Immature natural killer cell (primary cell): Measurements from ENCODE around the gene C19orf47. TPM values are rescaled to one million over a fixed set of nuclear protein-coding genes. Genes with fewer than 3 reads are reported as not detected.

Experiments used
- DNase-seq, 3 donors: peaks; one replicate each; pipeline ENCODE4 v3.0.0; 2022; ENCODE audit warnings: mixed read lengths in 1 of 3
- H3K27ac Mint-ChIP-seq, 6 donors: one replicate each; pipeline ENCODE4 v1.8.0; 2020; ENCODE audit warnings: mixed read lengths in 6 of 6, mild to moderate bottlenecking in 5 of 6, inconsistent platforms in 4 of 6, moderate library complexity in 3 of 6
- H3K27me3 Mint-ChIP-seq, 3 donors: one replicate each; pipeline ENCODE4 v1.8.0; 2020 to 2021; ENCODE audit warnings: low read depth in 3 of 3, mild to moderate bottlenecking in 3 of 3, mixed read lengths in 3 of 3, moderate library complexity in 3 of 3, inconsistent platforms in 1 of 3
- H3K36me3 Mint-ChIP-seq, 3 donors: one replicate each; pipeline ENCODE4 v1.8.0; 2020; ENCODE audit warnings: mixed read lengths in 3 of 3, inconsistent platforms in 2 of 3, mild to moderate bottlenecking in 2 of 3
- H3K4me1 Mint-ChIP-seq, 2 donors: one replicate each; pipeline ENCODE4 v1.8.0; 2020; ENCODE audit warnings: inconsistent platforms in 2 of 2, mild to moderate bottlenecking in 2 of 2, mixed read lengths in 2 of 2, moderate library complexity in 1 of 2
- H3K4me3 Mint-ChIP-seq, 5 donors: one replicate each; pipeline ENCODE4 v1.8.0; 2020; ENCODE audit warnings: mild to moderate bottlenecking in 5 of 5, mixed read lengths in 5 of 5, inconsistent platforms in 3 of 5, moderate library complexity in 3 of 5
- H3K9me3 Mint-ChIP-seq, 6 donors: one replicate each; pipeline ENCODE4 v1.8.0; 2020; ENCODE audit warnings: mild to moderate bottlenecking in 6 of 6, mixed read lengths in 6 of 6, inconsistent platforms in 4 of 6, moderate library complexity in 3 of 6
- polyA plus RNA-seq, 3 donors: library from polyadenylated mRNA; unstranded; fragments of 300-500 nt; fragmentation: Illumina TruSeq; gene quantifications; one replicate each; pipeline ENCODE4 v1.2.3, GENCODE V29; 2021

Gene C19orf47
- polyA plus RNA-seq, 3 donors from 2014 or later = 10.0 to 14.1 (median 12.5) TPM

DNA sequence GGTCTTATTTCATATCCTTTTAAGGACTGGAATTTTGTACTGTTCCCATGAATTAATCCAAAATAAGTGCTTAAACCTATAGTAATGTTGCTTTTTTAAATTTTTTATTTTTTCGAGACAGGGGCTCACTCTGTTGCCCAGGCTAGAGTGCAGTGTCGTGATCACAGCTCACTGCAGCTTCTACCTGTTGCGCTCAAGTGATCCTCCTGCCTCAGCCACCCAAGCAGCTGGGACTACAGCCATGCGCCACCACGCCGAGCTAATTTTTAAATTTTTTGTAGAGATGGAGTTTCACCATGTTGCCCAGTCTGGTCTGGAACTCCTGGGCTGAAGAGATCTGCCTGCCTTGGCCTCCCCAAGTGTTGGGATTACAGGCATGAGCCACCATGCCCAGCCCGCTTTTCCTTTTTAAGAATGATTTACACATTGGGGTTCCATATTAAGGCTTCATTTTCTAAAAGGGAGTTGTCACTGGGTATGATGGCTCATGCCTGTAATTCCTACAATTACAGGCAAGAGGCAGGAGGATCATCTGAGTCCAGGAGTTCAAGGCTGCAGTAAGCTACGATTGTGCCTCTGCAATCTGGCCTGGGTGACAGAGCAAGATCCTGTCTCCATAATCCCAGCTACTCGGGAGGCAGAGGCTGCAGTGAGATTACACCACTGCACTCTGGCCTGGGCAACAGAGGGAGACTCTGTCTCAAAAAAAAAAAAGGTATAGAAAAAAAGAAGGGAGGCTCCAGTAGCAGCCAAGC, 34.8 kb downstream of the C19orf47 start:
- Mint-ChIP-seq H3K27ac (no peak overlapping the region), H3K4me1 (no peaks in the 10 kb centered on the region)

DNA sequence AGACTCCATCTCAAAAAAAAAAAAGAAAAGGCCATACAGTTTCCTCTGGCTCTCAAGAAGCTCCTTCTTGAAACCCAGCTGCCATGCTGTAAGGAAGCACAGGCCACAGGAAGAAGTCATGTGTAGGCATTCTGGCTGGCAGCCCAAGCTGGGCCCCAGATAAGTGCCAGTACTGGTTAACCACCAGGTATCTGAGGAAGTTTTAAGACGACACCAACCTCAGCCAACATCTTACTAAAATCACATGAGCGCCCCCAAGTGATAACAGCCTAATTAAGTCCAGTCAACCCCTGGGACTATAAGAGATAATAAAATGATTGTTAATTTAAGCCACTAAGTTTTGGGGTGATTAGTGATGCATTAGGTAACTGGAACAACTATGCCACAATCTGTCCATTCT, 35.7 kb downstream of the C19orf47 start:
- DNase-seq = no peak
- Mint-ChIP-seq H3K9me3 (no peaks in the 10 kb centered on the region), H3K4me1 (no peaks in the 10 kb centered on the region), H3K36me3 (peaks cover 0 to 3% (median 3%) of the 10 kb centered on the region in 3 donors), H3K4me3 (no peak overlapping the region), H3K27ac (no peak overlapping the region), H3K27me3 (no peaks in the 10 kb centered on the region)

More for the DNA sequence above, 34.8 kb downstream of the C19orf47 start:
- no peaks in the 10 kb centered on the region for H3K27me3 Mint-ChIP-seq
- no peak overlapping the region for H3K4me3 Mint-ChIP-seq
- no peaks in the 10 kb centered on the region for H3K9me3 Mint-ChIP-seq
- H3K36me3 Mint-ChIP-seq = peaks cover 0 to 4% (median 3%) of the 10 kb centered on the region in 3 donors
- DNase-seq = no peak

DNA sequence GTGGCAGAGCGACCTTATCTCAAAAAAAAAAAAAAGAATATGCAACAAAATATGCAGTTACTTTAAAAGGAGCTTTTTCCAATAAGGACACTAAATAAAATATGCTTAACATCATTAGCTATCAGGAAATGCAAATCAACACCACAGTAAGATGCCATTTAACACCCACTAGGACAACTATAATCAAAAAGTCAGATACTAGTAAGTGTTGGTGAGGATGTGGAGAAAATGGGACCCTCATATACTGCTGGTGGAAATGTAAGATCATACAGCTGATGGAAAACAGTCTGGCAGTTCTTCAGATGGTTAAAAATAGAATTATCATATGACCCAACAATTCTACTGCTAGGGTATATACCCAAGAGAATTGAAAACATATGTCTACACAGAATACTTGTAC, 38.5 kb downstream of the C19orf47 start:
- Mint-ChIP-seq H3K4me3 (no peak overlapping the region), H3K36me3 (no peaks in the 10 kb centered on the region), H3K27ac (no peak overlapping the region), H3K9me3 (no peaks in the 10 kb centered on the region), H3K27me3 (no peaks in the 10 kb centered on the region), H3K4me1 (peaks cover 1 to 6% of the 10 kb centered on the region in 2 donors)
- no peak for DNase-seq

DNA sequence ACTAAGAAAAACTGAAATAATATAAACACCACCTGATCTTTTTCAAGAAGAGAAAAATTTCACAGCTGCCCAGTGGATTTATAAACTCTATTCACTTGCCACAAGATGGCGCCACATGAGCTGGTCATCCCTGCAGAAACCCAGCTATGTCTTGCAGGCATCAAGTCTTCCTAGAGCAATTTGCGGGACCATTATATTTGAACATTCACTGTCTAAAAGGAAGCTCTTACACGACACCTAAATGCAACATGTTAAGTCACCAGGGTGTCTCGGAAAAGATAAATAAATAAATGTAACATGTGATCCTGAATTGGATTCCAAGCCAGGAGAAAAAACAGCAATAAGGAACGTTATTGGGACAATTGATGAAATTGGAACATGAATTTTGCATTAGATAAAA, 42.8 kb downstream of the C19orf47 start:
- H3K36me3 Mint-ChIP-seq = peaks cover 0 to 3% (median 0%) of the 10 kb centered on the region in 3 donors
- H3K4me3 Mint-ChIP-seq = no peak overlapping the region
- no peaks in the 10 kb centered on the region for H3K9me3 Mint-ChIP-seq
- no peak overlapping the region for H3K27ac Mint-ChIP-seq
- H3K4me1 Mint-ChIP-seq = peaks cover 1 to 6% of the 10 kb centered on the region in 2 donors
- DNase-seq = peak; percentile 61 to 70 (median 65)
- H3K27me3 Mint-ChIP-seq = no peaks in the 10 kb centered on the region

DNA sequence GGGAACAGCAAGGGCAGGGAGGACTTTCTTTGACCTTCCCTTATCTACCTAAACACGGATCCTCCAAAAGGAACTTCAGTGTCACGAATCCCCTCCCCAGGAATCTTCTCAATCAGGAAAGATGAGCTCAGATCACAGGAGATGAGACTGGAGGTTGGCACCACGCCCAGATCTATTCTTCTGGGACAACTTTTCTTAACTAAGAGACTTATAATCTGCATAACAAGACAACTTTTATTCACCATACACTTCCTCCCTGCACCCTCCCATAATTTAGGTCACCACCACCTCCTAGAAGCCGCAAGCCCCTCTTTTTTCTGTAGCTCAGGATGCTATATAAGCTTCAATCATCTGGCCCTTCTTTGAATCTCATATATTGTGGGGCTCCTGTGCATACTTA, 43.9 kb downstream of the C19orf47 start:
- H3K27ac Mint-ChIP-seq = no peak overlapping the region
- H3K4me3 Mint-ChIP-seq = no peak overlapping the region
- peaks cover 1 to 6% of the 10 kb centered on the region in 2 donors for H3K4me1 Mint-ChIP-seq
- no peaks in the 10 kb centered on the region for H3K9me3 Mint-ChIP-seq
- H3K36me3 Mint-ChIP-seq = peaks cover 0 to 3% (median 0%) of the 10 kb centered on the region in 3 donors
- no peaks in the 10 kb centered on the region for H3K27me3 Mint-ChIP-seq
- DNase-seq = no peak

DNA sequence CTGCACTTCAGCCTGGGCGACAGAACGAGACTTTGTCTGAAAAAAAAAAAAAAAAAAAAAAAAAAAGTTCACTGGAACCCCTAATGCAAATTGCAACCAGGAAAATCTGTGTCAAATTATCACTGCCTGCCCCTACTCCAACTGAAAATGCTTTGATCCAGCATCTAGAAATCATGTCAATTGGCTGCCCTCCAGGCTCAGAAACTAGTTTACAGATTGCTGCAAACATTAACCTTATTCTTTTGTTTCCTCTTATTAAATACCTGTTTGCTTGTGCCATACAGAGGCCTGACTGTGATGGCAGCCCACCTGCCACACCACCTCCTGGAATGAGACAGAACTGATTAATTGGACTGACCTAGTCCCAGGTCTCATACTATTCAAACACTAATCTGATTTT, 44.4 kb downstream of the C19orf47 start:
- H3K27me3 Mint-ChIP-seq = no peaks in the 10 kb centered on the region
- H3K9me3 Mint-ChIP-seq = no peaks in the 10 kb centered on the region
- H3K36me3 Mint-ChIP-seq = peaks cover 0 to 3% (median 0%) of the 10 kb centered on the region in 3 donors
- DNase-seq = no peak
- H3K27ac Mint-ChIP-seq = no peak overlapping the region
- H3K4me3 Mint-ChIP-seq = no peak overlapping the region
- H3K4me1 Mint-ChIP-seq = peaks cover 1 to 6% of the 10 kb centered on the region in 2 donors

DNA sequence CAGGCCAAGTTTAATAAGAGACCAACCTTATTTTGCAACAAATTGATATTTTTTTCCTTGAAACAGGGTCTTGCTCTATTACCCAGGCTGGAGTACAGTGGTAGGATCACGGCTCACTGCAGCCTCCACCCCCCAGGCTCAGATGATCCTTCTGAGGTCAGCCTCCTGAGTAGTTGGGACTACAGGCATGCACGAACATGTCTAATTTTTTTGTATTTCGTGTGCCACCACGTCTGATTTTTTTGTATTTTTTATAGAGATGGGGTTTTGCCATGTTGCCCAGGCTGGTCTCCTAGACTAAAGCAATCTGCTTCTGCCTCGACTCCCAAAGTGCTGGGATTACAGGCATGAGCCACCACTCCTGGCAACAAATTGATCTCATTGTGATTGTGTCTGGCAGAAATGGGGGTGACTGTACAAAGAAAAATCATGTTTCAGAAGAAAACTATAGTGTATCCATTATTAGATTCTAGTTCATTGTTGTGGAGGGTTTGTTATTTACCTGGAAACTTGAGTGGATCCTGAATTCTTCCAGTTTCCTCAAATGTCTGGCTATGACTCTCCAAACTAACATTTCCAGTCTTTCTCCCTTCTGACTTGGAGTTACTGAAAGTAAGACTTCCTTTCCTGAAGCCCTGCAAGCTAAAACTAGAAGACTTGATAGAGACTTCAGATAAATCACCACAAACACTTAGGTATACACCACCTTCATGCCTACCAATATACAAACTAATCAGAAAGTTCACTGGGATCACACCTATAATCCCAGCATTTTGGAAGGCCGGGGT, 45.8 kb downstream of the C19orf47 start:
- no peak overlapping the region for H3K27ac Mint-ChIP-seq
- H3K4me3 Mint-ChIP-seq = no peak overlapping the region
- H3K36me3 Mint-ChIP-seq = peaks cover 0 to 3% (median 0%) of the 10 kb centered on the region in 3 donors
- H3K9me3 Mint-ChIP-seq = no peaks in the 10 kb centered on the region
- H3K4me1 Mint-ChIP-seq = peaks cover 1 to 6% of the 10 kb centered on the region in 2 donors
- no peaks in the 10 kb centered on the region for H3K27me3 Mint-ChIP-seq
- no peak for DNase-seq

DNA sequence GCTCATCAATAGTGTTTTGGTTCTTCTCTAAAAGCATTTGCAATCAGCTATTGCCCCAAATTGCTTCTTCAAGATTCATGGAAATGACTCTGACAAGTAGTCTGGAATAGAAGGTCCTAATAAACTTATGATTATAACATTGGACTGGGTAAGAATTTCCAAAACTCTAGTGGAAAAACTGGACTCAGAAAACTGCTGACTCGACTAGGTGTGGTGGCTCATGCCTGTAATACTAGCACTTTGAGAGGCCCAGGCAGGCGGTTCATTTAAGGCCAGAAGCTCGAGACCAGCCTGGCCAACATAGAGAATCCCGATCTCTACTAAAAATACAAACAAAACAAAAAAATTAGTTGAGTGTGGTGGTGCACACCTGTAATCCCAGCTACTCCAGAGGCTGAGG, 47.5 kb downstream of the C19orf47 start:
- no peak overlapping the region for H3K27ac Mint-ChIP-seq
- H3K36me3 Mint-ChIP-seq = peaks cover 0 to 3% (median 0%) of the 10 kb centered on the region in 3 donors
- H3K9me3 Mint-ChIP-seq = no peaks in the 10 kb centered on the region
- no peaks in the 10 kb centered on the region for H3K27me3 Mint-ChIP-seq
- DNase-seq = no peak
- H3K4me1 Mint-ChIP-seq = peaks cover 1 to 5% of the 10 kb centered on the region in 2 donors
- H3K4me3 Mint-ChIP-seq = no peak overlapping the region

DNA sequence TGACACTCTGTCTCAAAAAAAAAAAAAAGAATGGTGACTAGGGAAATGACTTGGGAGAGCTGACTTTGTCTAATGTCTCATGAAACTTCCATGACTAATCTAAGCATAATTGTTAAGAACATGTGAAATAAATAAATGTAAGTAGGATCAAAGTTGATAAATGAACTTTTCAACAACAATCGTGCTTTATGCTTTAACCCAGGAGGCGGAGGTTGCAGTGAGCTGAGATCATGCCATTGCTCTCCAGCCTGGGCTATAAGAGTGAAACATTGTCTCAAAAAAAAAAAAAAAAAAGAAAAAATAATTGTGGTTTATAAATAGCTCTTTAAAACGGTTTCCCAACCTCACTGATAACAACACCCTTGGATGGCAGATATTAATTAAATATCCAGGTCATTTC, 50.2 kb downstream of the C19orf47 start:
- DNase-seq = no peak
- no peak overlapping the region for H3K4me3 Mint-ChIP-seq
- no peaks in the 10 kb centered on the region for H3K4me1 Mint-ChIP-seq
- no peaks in the 10 kb centered on the region for H3K27me3 Mint-ChIP-seq
- no peaks in the 10 kb centered on the region for H3K9me3 Mint-ChIP-seq
- no peaks in the 10 kb centered on the region for H3K36me3 Mint-ChIP-seq
- H3K27ac Mint-ChIP-seq = no peak overlapping the region

DNA sequence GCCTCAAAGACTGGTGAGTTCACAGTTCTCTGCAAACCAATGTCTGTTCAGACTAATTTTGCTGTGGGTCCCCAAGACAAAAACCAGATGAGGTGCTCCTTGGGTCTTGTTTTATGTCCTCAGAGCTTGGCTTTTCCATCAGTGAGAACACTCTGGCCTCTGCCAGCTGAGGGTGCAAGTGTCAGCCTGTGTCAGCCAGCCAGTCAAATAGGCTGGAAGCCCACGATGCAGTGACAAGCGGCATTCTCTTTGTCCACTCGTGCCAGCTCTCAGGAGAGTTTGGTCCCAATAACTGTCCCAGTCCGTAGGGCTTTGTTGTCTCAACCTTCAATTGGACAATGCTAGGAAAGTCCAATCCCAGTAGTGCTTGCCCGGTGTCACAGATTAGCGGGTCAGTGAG, 53.6 kb downstream of the C19orf47 start:
- H3K36me3 Mint-ChIP-seq = no peaks in the 10 kb centered on the region
- no peak overlapping the region for H3K27ac Mint-ChIP-seq
- DNase-seq = no peak
- H3K4me1 Mint-ChIP-seq = no peaks in the 10 kb centered on the region
- no peaks in the 10 kb centered on the region for H3K27me3 Mint-ChIP-seq
- H3K9me3 Mint-ChIP-seq = no peaks in the 10 kb centered on the region
- no peak overlapping the region for H3K4me3 Mint-ChIP-seq

DNA sequence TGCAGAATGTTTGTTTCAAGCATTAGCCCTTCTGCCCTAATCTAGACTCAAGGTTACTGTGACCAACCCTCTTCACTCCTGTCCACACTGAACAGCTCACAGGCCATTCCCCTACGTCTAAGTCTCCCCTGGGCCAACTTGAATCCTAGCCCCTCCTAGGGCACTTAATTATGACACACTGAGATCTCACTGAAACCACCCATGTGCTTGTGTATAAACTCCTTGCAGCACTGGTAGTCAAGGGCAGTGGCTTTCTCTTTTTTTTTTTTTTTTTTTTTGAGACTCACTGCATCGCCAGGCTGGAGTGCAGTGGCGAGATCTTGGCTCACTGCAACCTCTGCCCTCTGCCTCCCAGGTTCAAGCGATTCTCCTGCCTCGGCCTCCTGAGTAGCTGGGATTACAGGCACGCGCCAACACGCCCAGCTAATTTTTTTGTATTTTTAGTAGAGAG, 61.2 kb downstream of the C19orf47 start:
- Mint-ChIP-seq H3K4me1 (peaks cover 41 to 42% of the 10 kb centered on the region in 2 donors), H3K9me3 (no peaks in the 10 kb centered on the region), H3K4me3 (peak overlapping the region in 4 of 5 donors; percentile 56 to 75 (median 58)), H3K36me3 (peaks cover 0 to 6% (median 0%) of the 10 kb centered on the region in 3 donors), H3K27me3 (peaks cover 12 to 17% (median 15%) of the 10 kb centered on the region in 3 donors), H3K27ac (peak overlapping the region; percentile 91 to 100 (median 98))
- DNase-seq = no peak

DNA sequence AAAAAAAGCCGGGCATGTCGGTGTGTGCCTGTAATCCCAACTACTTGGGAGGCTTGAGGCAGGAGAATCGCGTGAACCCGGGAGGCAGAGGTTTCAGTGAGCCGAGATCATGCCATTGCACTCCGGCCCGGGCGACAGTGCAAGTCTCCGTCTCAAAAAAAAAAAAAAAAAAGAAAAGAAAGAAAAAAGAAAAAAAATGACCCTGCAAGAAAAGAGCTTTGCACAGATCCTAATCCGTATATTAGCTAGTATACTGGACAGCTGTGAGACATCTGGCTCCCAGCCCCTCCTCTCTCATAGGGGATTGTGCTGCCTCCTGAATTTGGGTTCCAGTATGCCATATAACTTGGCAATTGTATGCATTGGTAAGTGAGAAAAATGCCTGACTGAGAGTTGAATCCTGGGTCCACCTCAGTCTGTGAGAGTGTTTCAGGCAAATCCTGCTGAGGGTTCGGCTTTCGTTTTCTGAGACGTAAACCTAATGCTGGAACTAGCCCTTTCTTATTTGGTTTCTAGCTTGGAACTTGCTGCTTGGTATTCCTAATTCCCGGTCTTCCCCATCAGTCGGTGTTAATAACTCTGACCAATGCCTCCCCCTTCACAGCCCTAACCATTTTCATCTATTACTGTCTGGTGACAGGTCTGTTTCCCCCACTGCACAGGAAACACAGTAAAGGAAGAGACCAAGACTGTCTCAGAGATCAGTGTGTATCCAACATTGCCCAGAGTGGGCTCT, 61.8 kb downstream of the C19orf47 start:
- peak overlapping the region; percentile 98 to 100 (median 99) for H3K27ac Mint-ChIP-seq
- H3K27me3 Mint-ChIP-seq = peaks cover 12 to 17% (median 15%) of the 10 kb centered on the region in 3 donors
- no peaks in the 10 kb centered on the region for H3K9me3 Mint-ChIP-seq
- H3K4me1 Mint-ChIP-seq = peaks cover 47% of the 10 kb centered on the region in 2 donors
- DNase-seq = no peak
- peak overlapping the region; percentile 59 to 97 (median 90) for H3K4me3 Mint-ChIP-seq
- H3K36me3 Mint-ChIP-seq = peaks cover 0 to 6% (median 0%) of the 10 kb centered on the region in 3 donors

DNA sequence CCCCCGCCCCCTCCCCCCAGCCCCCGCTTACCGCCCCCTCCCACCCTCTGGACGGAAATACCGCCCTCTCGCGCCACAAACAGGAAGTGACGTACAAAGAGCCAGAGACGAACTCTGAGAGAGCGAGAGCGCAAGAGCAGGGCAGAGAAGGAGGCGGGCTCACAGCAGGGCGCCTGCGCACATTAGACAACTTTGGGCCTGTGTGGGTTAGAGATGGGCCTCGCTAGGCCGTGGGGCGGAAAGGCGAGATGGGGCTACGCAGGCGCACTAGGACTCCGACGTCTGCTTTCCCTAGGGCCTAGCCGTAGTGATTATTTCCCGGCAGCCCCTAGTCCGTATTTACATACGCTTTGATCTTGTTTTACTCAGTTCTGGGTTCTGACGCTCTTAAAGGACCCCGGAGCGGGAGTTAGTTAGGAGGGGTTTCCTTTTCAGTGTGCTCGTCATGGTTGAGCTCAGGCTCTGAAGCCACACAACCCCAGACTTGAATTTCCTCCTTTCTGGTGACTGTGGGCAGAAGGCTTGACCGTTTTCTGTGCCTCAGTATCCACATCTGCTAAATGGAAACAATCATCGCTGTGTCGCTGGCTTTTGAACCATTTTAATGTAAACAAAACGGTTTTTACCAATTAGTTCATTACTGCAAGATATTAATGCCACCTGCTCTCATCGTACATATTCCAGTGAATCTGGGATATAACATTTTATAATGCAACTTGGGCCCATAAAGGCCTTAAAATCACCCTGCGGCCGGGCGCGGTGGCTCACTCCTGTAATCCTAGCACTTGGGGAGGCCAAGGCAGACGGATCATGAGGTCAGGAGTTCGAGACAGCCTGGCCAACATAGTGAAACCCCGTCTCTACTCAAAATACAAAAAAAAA, 62.6 kb downstream of the C19orf47 start:
- peak overlapping the region; percentile 98 to 100 (median 99) for H3K27ac Mint-ChIP-seq
- DNase-seq = peak; percentile 98 to 99 (median 99)
- H3K9me3 Mint-ChIP-seq = no peaks in the 10 kb centered on the region
- H3K4me1 Mint-ChIP-seq = peaks cover 51 to 55% of the 10 kb centered on the region in 2 donors
- H3K36me3 Mint-ChIP-seq = peaks cover 0 to 6% (median 0%) of the 10 kb centered on the region in 3 donors
- peak overlapping the region; percentile 90 to 97 (median 93) for H3K4me3 Mint-ChIP-seq
- H3K27me3 Mint-ChIP-seq = peaks cover 12 to 19% (median 15%) of the 10 kb centered on the region in 3 donors
